Fibroblast of lung (primary cell): ENCODE data around the gene GPM6B.

Experiments used
- EZH2 ChIP-seq: IDR thresholded peaks from 2 replicates; pipeline ENCODE4 v1.5.1; 2012; ENCODE audit warnings: low read length, control low read depth, mild to moderate bottlenecking; ENCODE audit errors: missing control alignments
- TF ChIP-seq, protein P1 (sequence below), 2 donors: IDR thresholded peaks in 1 of 2; conservative IDR thresholded peaks in 1 of 2; 1 replicate in 1 of 2; 2 replicates in 1 of 2; pipeline ENCODE4 v1.5.1; 2011 to 2012; ENCODE audit warnings: low read length in 2 of 2, control low read depth in 1 of 2, inconsistent platforms in 1 of 2, low read depth in 1 of 2, mild to moderate bottlenecking in 1 of 2

DNA sequence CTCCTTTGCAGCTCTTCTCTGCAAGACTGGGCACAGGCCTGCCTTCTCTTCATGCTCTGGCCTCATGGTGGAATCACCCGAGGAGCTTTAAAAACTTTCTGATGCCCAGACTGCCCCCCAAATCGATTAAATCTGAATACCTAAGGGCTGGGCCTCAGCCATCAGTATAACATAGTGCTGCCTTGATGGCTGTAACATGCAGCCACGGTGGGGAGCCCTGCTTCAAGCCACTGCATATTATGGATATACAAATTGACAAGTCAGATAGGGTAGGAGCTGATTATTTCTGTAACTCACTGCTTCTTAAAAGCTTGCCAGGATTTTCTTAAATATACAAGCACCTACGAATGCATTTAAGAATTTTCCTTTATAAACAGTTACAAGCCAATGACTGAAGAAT is 40.5 kb downstream of the GPM6B start:
- TF ChIP-seq, protein P1, sequence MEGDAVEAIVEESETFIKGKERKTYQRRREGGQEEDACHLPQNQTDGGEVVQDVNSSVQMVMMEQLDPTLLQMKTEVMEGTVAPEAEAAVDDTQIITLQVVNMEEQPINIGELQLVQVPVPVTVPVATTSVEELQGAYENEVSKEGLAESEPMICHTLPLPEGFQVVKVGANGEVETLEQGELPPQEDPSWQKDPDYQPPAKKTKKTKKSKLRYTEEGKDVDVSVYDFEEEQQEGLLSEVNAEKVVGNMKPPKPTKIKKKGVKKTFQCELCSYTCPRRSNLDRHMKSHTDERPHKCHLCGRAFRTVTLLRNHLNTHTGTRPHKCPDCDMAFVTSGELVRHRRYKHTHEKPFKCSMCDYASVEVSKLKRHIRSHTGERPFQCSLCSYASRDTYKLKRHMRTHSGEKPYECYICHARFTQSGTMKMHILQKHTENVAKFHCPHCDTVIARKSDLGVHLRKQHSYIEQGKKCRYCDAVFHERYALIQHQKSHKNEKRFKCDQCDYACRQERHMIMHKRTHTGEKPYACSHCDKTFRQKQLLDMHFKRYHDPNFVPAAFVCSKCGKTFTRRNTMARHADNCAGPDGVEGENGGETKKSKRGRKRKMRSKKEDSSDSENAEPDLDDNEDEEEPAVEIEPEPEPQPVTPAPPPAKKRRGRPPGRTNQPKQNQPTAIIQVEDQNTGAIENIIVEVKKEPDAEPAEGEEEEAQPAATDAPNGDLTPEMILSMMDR (conservative IDR thresholded peaks at IDR 0.05 in 1 of 2, IDR thresholded peaks at IDR 0.05 in 1 of 2; ENCODE audit: low read depth in 1 of 2, low read length in 2 of 2), result no peak
- no peak for TF ChIP-seq EZH2
